Mucosa of descending colon (tissue), 3 donors: ENCODE data around the gene TRNP1. TPM values are rescaled to one million over a fixed set of nuclear protein-coding genes. Genes with fewer than 3 reads are reported as not detected.
A peak's percentile ranks its signal among the peaks of the same experiment; 100 is the strongest.

Source experiments
- ATAC-seq: fragments of 200-7000 bp; cut with Tn5 transposase; one replicate; pipeline ENCODE4 v1.9.1; 2020; ENCODE audit warnings: mild to moderate bottlenecking, moderate library complexity
- DNase-seq, 3 donors: peaks; one replicate each; pipeline ENCODE4 v3.0.0-alpha.2; 2020
- H3K36me3 ChIP-seq: fragments of 200-600 bp; one replicate; pipeline ENCODE4 v1.8.0; 2021; ENCODE audit warnings: low read depth, mild to moderate bottlenecking
- H3K4me1 ChIP-seq: fragments of 200-600 bp; one replicate; pipeline ENCODE4 v1.8.0; 2021; ENCODE audit warnings: low read depth, mild to moderate bottlenecking
- H3K4me3 ChIP-seq: fragments of 200-600 bp; one replicate; pipeline ENCODE4 v1.8.0; 2021; ENCODE audit warnings: mild to moderate bottlenecking
- H3K9me3 ChIP-seq: fragments of 200-600 bp; one replicate; pipeline ENCODE4 v1.8.0; 2021; ENCODE audit warnings: mild to moderate bottlenecking
- CTCF ChIP-seq: fragments of 200-600 bp; IDR thresholded peaks from one replicate; pipeline ENCODE4 v1.8.0; 2022; ENCODE audit warnings: antibody characterized with exemption, mild to moderate bottlenecking
- intact Hi-C, 2 donors: fragments of 100-400 bp; cut with DNase I in 1 of 2; cut with micrococcal nuclease in 1 of 2; formaldehyde crosslinking; loops; one replicate each; pipeline versions ENCODE4 v1.11.0 to v1.11.1; 2022; cut with DNase I, micrococcal nuclease
- total RNA-seq, 3 donors: library from RNA; stranded (reverse); fragmentation: NEBNext Ultra II Directional in 2 of 3; extraction: Animal tissue kit (Norgen Biotek cat#: 25700) in 2 of 3; gene quantifications; one replicate each; pipeline versions ENCODE4 v1.2.1 to v1.2.4, GENCODE V29; 2021 to 2023
- donor health status: DM: no; HTN: no; CAD: no; lungs with moderate emphysema.
- donor health status: DM: no; HTN: no; CAD: no.
- donor health status: DM: no; HTN: yes; CAD: no.

Gene TRNP1
- total RNA-seq, 3 donors from 2014 or later: 1.0 to 16.8 (median 3.0) TPM

- no peak for TF ChIP-seq CTCF
- H3K36me3 ChIP-seq: no peaks in the 10 kb centered on the region
- H3K9me3 ChIP-seq: no peaks in the 10 kb centered on the region
- intact Hi-C loops: no loop called here
- peaks cover 3% of the 10 kb centered on the region for H3K4me1 ChIP-seq
- no peak overlapping the region for H3K4me3 ChIP-seq
- no peak for DNase-seq
- ATAC-seq: no peak
These were observed 6.8 kb downstream of the TRNP1 start for GRCh38 chr1:27000090-27000816.

- H3K9me3 ChIP-seq: no peaks in the 10 kb centered on the region
- TF ChIP-seq CTCF: no peak
- intact Hi-C loops: no loop called here
- no peak overlapping the region for H3K4me3 ChIP-seq
- ATAC-seq (no peak), DNase-seq (no peak)
- H3K36me3 ChIP-seq: no peaks in the 10 kb centered on the region
- H3K4me1 ChIP-seq: peaks cover 3% of the 10 kb centered on the region
These were observed 7.4 kb downstream of the TRNP1 start for GRCh38 chr1:27000817-27001460.

GRCh38 chr1:27001570-27002360, 8.3 kb downstream of the TRNP1 start:
- no peaks in the 10 kb centered on the region for H3K36me3 ChIP-seq
- no peak overlapping the region for H3K4me3 ChIP-seq
- TF ChIP-seq CTCF: no peak
- peak; percentile 45 for ATAC-seq
- H3K9me3 ChIP-seq: no peaks in the 10 kb centered on the region
- intact Hi-C loops: no loop called here
- H3K4me1 ChIP-seq: peaks cover 3% of the 10 kb centered on the region
- no peak for DNase-seq

- ATAC-seq (no peak), DNase-seq (no peak)
- peaks cover 9% of the 10 kb centered on the region for H3K4me1 ChIP-seq
- intact Hi-C loops: no loop called here
- H3K4me3 ChIP-seq: no peak overlapping the region
- no peaks in the 10 kb centered on the region for H3K36me3 ChIP-seq
- TF ChIP-seq CTCF: no peak
- H3K9me3 ChIP-seq: no peaks in the 10 kb centered on the region
These were observed 10.4 kb downstream of the TRNP1 start for GRCh38 chr1:27003745-27004470.

- Histone ChIP-seq H3K4me3 (no peak overlapping the region), H3K9me3 (no peaks in the 10 kb centered on the region), H3K4me1 (peaks cover 9% of the 10 kb centered on the region), H3K36me3 (no peaks in the 10 kb centered on the region)
- ATAC-seq (no peak), DNase-seq (no peak)
- intact Hi-C loops: no loop called here
- TF ChIP-seq CTCF: no peak
These were observed 11.1 kb downstream of the TRNP1 start for GRCh38 chr1:27004471-27005165.
